ENCODE results near the gene TAS1R1.

DNA sequence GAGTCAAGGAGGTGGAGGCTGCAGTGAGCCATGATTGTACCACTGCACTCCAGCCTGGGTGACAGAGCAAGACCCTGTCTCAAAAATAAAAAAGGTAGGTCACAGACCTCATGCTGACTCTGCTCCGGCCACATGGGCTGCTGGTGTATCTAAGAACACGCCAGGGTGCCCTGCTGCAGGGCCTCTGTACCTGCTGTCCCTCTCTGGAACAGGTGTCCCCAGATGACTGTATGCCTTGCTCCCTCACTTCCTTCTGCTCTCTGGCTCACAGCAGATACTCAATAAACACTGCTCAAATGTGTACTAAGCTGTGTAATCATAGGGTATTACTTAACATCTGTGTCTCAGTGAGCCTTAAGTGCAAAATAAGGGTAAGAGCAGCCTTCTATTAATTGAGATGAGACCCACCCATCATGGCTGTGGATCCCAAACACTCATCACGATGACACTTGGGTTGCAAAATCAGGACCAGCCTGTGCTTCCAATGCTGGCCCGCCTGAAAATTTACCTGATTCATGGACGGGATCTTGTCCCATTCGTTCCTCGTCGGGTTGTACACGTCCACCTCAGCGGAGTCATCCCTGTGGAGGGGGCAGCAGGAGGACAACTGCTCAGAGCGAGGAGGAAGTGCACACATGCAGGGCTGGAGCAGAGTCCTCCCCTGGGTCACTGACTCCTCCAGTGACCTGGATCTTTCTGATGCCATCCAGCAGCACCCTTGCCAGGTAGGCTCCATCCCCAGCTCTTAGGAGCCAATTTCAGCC is 40.1 kb downstream of the TAS1R1 start:
- TF ChIP-seq POLR2A (IDR thresholded peaks at IDR 0.05) (no peak), POLR2AphosphoS5 (IDR thresholded peaks at IDR 0.05; ENCODE audit: insufficient read depth in 1 of 2, low read depth in 1 of 2) (no peak)
- TF ChIP-seq, protein P1, sequence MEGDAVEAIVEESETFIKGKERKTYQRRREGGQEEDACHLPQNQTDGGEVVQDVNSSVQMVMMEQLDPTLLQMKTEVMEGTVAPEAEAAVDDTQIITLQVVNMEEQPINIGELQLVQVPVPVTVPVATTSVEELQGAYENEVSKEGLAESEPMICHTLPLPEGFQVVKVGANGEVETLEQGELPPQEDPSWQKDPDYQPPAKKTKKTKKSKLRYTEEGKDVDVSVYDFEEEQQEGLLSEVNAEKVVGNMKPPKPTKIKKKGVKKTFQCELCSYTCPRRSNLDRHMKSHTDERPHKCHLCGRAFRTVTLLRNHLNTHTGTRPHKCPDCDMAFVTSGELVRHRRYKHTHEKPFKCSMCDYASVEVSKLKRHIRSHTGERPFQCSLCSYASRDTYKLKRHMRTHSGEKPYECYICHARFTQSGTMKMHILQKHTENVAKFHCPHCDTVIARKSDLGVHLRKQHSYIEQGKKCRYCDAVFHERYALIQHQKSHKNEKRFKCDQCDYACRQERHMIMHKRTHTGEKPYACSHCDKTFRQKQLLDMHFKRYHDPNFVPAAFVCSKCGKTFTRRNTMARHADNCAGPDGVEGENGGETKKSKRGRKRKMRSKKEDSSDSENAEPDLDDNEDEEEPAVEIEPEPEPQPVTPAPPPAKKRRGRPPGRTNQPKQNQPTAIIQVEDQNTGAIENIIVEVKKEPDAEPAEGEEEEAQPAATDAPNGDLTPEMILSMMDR (IDR thresholded peaks at IDR 0.05), result no peak
